Adrenal gland (tissue), 12 donors: ENCODE results near the gene ABCA4. TPM values are rescaled to one million over a fixed set of nuclear protein-coding genes. Genes with fewer than 3 reads are reported as not detected.

Experiments
- DNase-seq, 7 donors: peaks; one replicate each; pipeline ENCODE4 v3.0.0-alpha.2; 2019 to 2020
- H3K27ac ChIP-seq, 5 donors: fragments of 200-600 bp; sonication (generic) in 4 of 5; 1 replicate in 3 of 5; 2 replicates in 2 of 5; pipeline versions ENCODE4 v1.5.1 to v1.8.0; 2016 to 2020; ENCODE audit warnings: mild to moderate bottlenecking in 1 of 5
- H3K27me3 ChIP-seq: fragments of 200-600 bp; 2 replicates; pipeline ENCODE4 v1.8.0; 2021
- H3K36me3 ChIP-seq, 2 donors: fragments of 200-600 bp; replicated peaks in 1 of 2; 1 replicate in 1 of 2; 2 replicates in 1 of 2; pipeline versions ENCODE4 v1.5.1 to v1.8.0; 2018 to 2022
- H3K4me1 ChIP-seq, 2 donors: fragments of 200-600 bp; replicated peaks in 1 of 2; 1 replicate in 1 of 2; 2 replicates in 1 of 2; pipeline versions ENCODE4 v1.5.1 to v1.8.0; 2018 to 2021
- H3K4me3 ChIP-seq, 4 donors: fragments of 200-600 bp; sonication (generic) in 3 of 4; one replicate each; pipeline ENCODE4 v1.5.1; 2016 to 2018
- H3K9me3 ChIP-seq, 3 donors: fragments of 200-600 bp; sonication (generic) in 1 of 3; replicated peaks in 1 of 3; 1 replicate in 2 of 3; 2 replicates in 1 of 3; pipeline versions ENCODE4 v1.5.1 to v1.8.0; 2016 to 2021
- POLR2A ChIP-seq, 2 donors: fragments of 450-650 bp; IDR thresholded peaks; one replicate each; pipeline ENCODE4 v1.6.1; 2017; ENCODE audit warnings: antibody characterized with exemption in 2 of 2, mild to moderate bottlenecking in 2 of 2, moderate library complexity in 1 of 2
- WGBS, 4 donors: extraction: QIAGEN DNeasy Blood & Tissue Kit in 2 of 4; methylation state at CpG; one replicate each; pipeline versions ENCODE4 v1.1.5 to v1.1.7; 2013 to 2017; 5-methylcytosine and 5-hydroxymethylcytosine counted together
- intact Hi-C, 2 donors: fragments of 100-400 bp; cut with DNase I; formaldehyde crosslinking; loops; one replicate each; pipeline versions ENCODE4 v1.14.1 to v1.15.0; 2022 to 2023
- polyA plus RNA-seq, 3 donors: library from polyadenylated mRNA; stranded (reverse); fragments of 200-250 nt in 2 of 3; fragments of 350-450 nt in 1 of 3; fragmentation: Illumina TruSeq in 1 of 3; extraction: RNeasy Lipid Tissue Mini Kit (QIAGEN cat#74804) in 1 of 3; gene quantifications; one replicate each; pipeline ENCODE4 v1.2.3, GENCODE V29; 2013 to 2014
- total RNA-seq, 9 donors: library from RNA; depleted of rRNA in 4 of 9; stranded (reverse); fragments of >200 nt in 4 of 9; fragments of 120-200 nt in 1 of 9; fragmentation: NEBNext Ultra II Directional in 1 of 9; extraction: Animal tissue kit (Norgen Biotek cat#: 25700) in 1 of 9; gene quantifications; one replicate each; pipeline versions ENCODE4 v1.1.0 to v1.2.4, GENCODE V29; 2013 to 2023
- TF ChIP-seq, protein P1 (sequence below), 6 experiments: fragments of 450-650 bp in 4 of 6; fragments of 200-600 bp in 2 of 6; sonication (generic) in 1 of 6; IDR thresholded peaks; 1 replicate in 5 of 6; 2 replicates in 1 of 6; pipeline versions ENCODE4 v1.5.1 to v1.8.0; 2016 to 2021; ENCODE audit warnings: antibody characterized with exemption in 6 of 6, mild to moderate bottlenecking in 2 of 6, moderate library complexity in 1 of 6
- donor health status: healthy with polysubstance abuse.
- donor health status: Bipolar disorder and iron deficiency.
- donor health status: DM: yes; HTN: yes; CAD: no.
- donor health status: DM: no; HTN: no; CAD: no.
- donor health status: DM: no; HTN: no; CAD: no.
- donor health status: DM: yes; HTN: yes; CAD: no.

The ABCA4 gene
- total and polyA plus RNA-seq, 12 donors = 0.04 to 1.9 (median 0.14) TPM; not detected in 1

GRCh38 chr1:94056996-94057395 is 64.0 kb downstream of the ABCA4 start:
- Histone ChIP-seq H3K27me3 (no peaks in the 10 kb centered on the region), H3K9me3 (no peaks in the 10 kb centered on the region), H3K36me3 (no peaks in the 10 kb centered on the region), H3K4me1 (no peaks in the 10 kb centered on the region), H3K27ac (no peak overlapping the region), H3K4me3 (no peak overlapping the region)
- TF ChIP-seq, protein P1, sequence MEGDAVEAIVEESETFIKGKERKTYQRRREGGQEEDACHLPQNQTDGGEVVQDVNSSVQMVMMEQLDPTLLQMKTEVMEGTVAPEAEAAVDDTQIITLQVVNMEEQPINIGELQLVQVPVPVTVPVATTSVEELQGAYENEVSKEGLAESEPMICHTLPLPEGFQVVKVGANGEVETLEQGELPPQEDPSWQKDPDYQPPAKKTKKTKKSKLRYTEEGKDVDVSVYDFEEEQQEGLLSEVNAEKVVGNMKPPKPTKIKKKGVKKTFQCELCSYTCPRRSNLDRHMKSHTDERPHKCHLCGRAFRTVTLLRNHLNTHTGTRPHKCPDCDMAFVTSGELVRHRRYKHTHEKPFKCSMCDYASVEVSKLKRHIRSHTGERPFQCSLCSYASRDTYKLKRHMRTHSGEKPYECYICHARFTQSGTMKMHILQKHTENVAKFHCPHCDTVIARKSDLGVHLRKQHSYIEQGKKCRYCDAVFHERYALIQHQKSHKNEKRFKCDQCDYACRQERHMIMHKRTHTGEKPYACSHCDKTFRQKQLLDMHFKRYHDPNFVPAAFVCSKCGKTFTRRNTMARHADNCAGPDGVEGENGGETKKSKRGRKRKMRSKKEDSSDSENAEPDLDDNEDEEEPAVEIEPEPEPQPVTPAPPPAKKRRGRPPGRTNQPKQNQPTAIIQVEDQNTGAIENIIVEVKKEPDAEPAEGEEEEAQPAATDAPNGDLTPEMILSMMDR (IDR thresholded peaks at IDR 0.05) = no peak
- TF ChIP-seq POLR2A (IDR thresholded peaks at IDR 0.05) = no peak
- WGBS, 4 donors = 76 to 83% (median 78%) methylated on average over 2 of the region's 2 CpGs
- DNase-seq = no peak
- intact Hi-C loops = loop anchor here in 1 of 2 donors (10.0 kb wide), 1 partner anchor 408 kb away; no protein-coding TSS in a partner anchor

- H3K4me1 ChIP-seq = no peaks in the 10 kb centered on the region
- H3K4me3 ChIP-seq = no peak overlapping the region
- 87 to 96% (median 88%) methylated on average over 6 of the region's 6 CpGs for WGBS, 4 donors
- intact Hi-C loops = loop anchor here in 1 of 2 donors (10.0 kb wide), 1 partner anchor 409 kb away; no protein-coding TSS in a partner anchor
- no peaks in the 10 kb centered on the region for H3K36me3 ChIP-seq
- no peaks in the 10 kb centered on the region for H3K27me3 ChIP-seq
- no peak for TF ChIP-seq POLR2A (IDR thresholded peaks at IDR 0.05)
- TF ChIP-seq, protein P1 (IDR thresholded peaks at IDR 0.05) = no peak
- DNase-seq = no peak
- H3K9me3 ChIP-seq = no peaks in the 10 kb centered on the region
- H3K27ac ChIP-seq = no peak overlapping the region
Measured at GRCh38 chr1:94056171-94056570, 64.8 kb downstream of the ABCA4 start.

GRCh38 chr1:94055459-94056122 is 65.4 kb downstream of the ABCA4 start:
- no peak overlapping the region for H3K4me3 ChIP-seq
- H3K27ac ChIP-seq = no peak overlapping the region
- 83 to 92% (median 91%) methylated on average over 4 to 5 of the region's 5 CpGs for WGBS, 4 donors
- no peak for DNase-seq
- H3K27me3 ChIP-seq = no peaks in the 10 kb centered on the region
- no peaks in the 10 kb centered on the region for H3K36me3 ChIP-seq
- H3K4me1 ChIP-seq = no peaks in the 10 kb centered on the region
- TF ChIP-seq, protein P1 (IDR thresholded peaks at IDR 0.05) = no peak
- TF ChIP-seq POLR2A (IDR thresholded peaks at IDR 0.05) = no peak
- H3K9me3 ChIP-seq = no peaks in the 10 kb centered on the region
- intact Hi-C loops = loop anchor here in 1 of 2 donors (10.0 kb wide), 1 partner anchor 409 kb away; no protein-coding TSS in a partner anchor

DNA sequence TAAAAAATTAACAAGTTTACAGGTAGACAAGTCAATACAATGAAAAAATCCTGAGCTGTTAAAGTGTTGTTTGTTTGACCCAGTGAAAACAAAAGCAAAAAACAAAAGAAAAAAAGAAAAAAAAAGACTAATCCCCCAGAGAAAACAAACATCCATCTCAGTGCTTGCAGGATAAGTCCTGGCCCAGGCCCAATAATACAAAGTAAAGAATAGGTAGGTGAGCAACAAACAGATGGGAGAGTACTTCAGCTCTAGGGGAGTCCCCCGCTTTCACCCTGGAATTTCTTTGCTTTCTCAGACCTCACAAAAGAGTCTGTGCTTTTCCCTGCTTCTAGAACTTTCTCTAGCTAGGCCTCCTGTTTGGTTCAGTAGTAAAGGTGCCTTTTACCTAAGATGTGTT is 70.3 kb downstream of the ABCA4 start:
- TF ChIP-seq, protein P1 (IDR thresholded peaks at IDR 0.05) = no peak
- TF ChIP-seq POLR2A (IDR thresholded peaks at IDR 0.05) = no peak
- Histone ChIP-seq H3K4me1 (peaks cover 0 to 2% of the 10 kb centered on the region in 2 donors), H3K27me3 (no peaks in the 10 kb centered on the region), H3K4me3 (no peak overlapping the region), H3K27ac (no peak overlapping the region), H3K9me3 (no peaks in the 10 kb centered on the region), H3K36me3 (no peaks in the 10 kb centered on the region)
- no peak for DNase-seq
- WGBS, 4 donors = 90 to 100% (median 94%) methylated on average over 1 of the region's 1 CpG
- intact Hi-C loops = loop anchor here in 1 of 2 donors (10.0 kb wide), 1 partner anchor 414 kb away; no protein-coding TSS in a partner anchor
